CD4-positive, alpha-beta T cell treated with Interleukin-4 for 4 hours (primary cell): ENCODE data around the gene CROCC.

ENCODE experiments used
- DNase-seq: peaks from one replicate; pipeline ENCODE4 v3.0.0-alpha.2; 2020

CROCC gene

DNA sequence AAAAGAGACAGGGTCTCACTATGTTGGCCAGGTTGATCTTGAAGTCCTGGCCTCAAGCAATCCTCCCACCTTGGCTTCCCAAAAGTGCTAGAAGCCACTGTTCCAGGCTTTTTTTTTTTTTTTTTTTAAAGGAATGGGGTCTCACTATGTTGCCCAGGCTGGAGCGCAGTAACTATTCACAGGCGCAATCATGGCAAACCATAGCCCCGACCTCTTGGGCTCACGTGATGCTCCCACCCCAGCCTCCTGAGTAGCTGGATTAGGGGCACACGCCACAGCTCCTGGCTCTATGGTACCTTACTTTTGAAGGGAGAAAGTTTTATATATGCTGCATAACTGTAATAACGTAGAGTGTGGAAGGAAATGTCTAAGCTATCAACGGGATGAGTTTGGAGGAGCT is 95.7 kb downstream of the CROCC start:
- no peak for DNase-seq

DNA sequence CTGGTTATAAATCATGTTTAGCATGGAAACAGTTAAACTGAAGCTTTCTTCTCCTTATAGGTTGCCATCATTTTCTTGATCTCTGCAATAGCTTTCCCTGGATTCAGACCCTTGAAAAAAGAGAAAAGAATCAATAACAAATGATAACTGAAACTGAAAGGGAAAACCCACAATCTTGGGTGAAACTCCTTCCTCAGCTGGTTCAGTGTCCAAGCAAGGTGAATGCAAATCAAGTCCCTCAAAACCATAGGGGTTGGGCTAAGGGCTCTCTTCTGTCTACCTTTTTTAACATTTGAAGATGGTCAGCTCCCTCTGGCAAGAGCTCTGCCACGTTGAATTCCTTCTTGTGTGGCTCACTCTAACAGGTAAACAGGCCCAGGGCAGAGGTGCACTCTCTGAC is 97.1 kb downstream of the CROCC start:
- no peak for DNase-seq

DNA sequence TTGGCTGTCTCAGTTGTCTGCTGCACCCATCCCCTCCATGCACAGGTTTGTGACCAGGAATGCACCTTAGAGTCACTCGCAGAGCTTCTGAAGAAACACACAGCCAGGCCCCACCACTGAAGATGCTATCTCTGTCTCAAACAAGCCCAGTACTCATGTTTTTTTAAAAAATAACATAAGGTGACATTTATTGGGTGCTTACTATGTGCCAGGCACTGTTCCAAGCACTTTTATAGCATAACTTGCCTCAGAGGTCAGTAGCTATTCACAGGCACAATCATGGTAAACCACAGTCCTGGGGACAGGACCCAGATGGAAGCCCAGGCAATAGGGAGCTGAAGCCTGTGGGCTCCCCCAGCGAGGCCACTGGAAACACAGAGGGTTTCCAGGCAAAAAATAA is 98.8 kb downstream of the CROCC start:
- no peak for DNase-seq

DNA sequence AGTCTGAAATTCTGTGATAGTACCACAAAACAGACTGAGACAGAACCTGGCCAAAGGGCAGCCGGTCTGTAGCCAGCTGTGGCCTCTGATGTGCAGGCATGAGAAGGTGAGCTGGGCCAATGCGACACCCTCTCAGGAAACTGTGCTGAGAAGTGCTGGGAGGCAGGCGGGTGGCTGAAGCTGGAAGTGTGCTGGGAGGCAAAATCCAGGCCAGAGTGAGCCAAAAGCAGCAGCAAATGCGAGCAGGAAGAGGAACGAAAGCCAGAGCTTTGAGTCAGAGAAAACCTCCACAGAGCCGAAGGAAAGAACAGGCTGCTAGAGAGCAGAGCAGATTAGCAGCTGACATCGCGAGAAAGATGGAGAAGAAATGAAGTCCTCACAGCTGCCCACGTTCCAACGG is 100.2 kb downstream of the CROCC start:
- no peak for DNase-seq
